Thyroid gland (tissue), 4 donors: Measurements from ENCODE around the gene CCNC. TPM values are rescaled to one million over a fixed set of nuclear protein-coding genes. Genes with fewer than 3 reads are reported as not detected.
A peak's percentile ranks its signal among the peaks of the same experiment; 100 is the strongest.

ENCODE experiments used
- DNase-seq, 2 donors: peaks; one replicate each; pipeline ENCODE4 v3.0.0-alpha.2; 2019
- H3K27ac ChIP-seq, 3 donors: fragments of 200-600 bp; sonication (generic); 1 replicate in 2 of 3; 2 replicates in 1 of 3; pipeline ENCODE4 v1.5.1; 2016 to 2019; ENCODE audit warnings: mild to moderate bottlenecking in 1 of 3, moderate library complexity in 1 of 3
- H3K27me3 ChIP-seq: fragments of 200-600 bp; sonication (generic); one replicate; pipeline ENCODE4 v1.5.1; 2019
- H3K36me3 ChIP-seq, 2 donors: fragments of 200-600 bp; sonication (generic); one replicate each; pipeline ENCODE4 v1.5.1; 2016 to 2019
- H3K4me1 ChIP-seq, 2 donors: fragments of 200-600 bp; sonication (generic); one replicate each; pipeline ENCODE4 v1.5.1; 2017 to 2019
- H3K4me3 ChIP-seq, 3 donors: fragments of 200-600 bp; sonication (generic); replicated peaks in 1 of 3; 1 replicate in 2 of 3; 2 replicates in 1 of 3; pipeline ENCODE4 v1.5.1; 2016; ENCODE audit warnings: mild to moderate bottlenecking in 1 of 3
- H3K9me3 ChIP-seq: fragments of 200-600 bp; sonication (generic); one replicate; pipeline ENCODE4 v1.5.1; 2017
- CTCF ChIP-seq, 6 experiments: fragments of 200-600 bp in 3 of 6; fragments of 450-650 bp in 3 of 6; sonication (generic) in 3 of 6; IDR thresholded peaks; one replicate each; pipeline ENCODE4 v1.5.1; 2016 to 2019; ENCODE audit warnings: antibody characterized with exemption in 6 of 6, mild to moderate bottlenecking in 2 of 6, inconsistent platforms in 1 of 6, moderate library complexity in 1 of 6
- POLR2A ChIP-seq, 2 donors: fragments of 450-650 bp; IDR thresholded peaks; one replicate each; pipeline ENCODE4 v1.6.1; 2017; ENCODE audit warnings: antibody characterized with exemption in 2 of 2, mild to moderate bottlenecking in 2 of 2, moderate library complexity in 1 of 2
- WGBS, 2 donors: methylation state at CpG; one replicate each; pipeline ENCODE4 v1.1.5; 2017; 5-methylcytosine and 5-hydroxymethylcytosine counted together
- intact Hi-C: fragments of 100-400 bp; cut with DNase I; formaldehyde crosslinking; loops from one replicate; pipeline ENCODE4 v1.15.1; 2023
- total RNA-seq, 4 donors: library from RNA; depleted of rRNA; stranded (reverse); fragments of >200 nt; gene quantifications; one replicate each; pipeline ENCODE4 v1.2.3, GENCODE V29; 2016

CCNC gene
- total RNA-seq, 4 donors from 2014 or later: 74.2 to 393 (median 92.2) TPM

- Histone ChIP-seq H3K27ac (no peak overlapping the region), H3K27me3 (no peaks in the 10 kb centered on the region), H3K9me3 (no peaks in the 10 kb centered on the region), H3K36me3 (peaks cover 0 to 7% of the 10 kb centered on the region in 2 donors), H3K4me3 (no peak overlapping the region), H3K4me1 (no peaks in the 10 kb centered on the region)
- WGBS, 2 donors: 93 to 97% methylated on average over 1 of the region's 1 CpG
- DNase-seq: no peak
- intact Hi-C loops: no loop called here
- no peak for TF ChIP-seq POLR2A (IDR thresholded peaks at IDR 0.05)
- TF ChIP-seq CTCF (IDR thresholded peaks at IDR 0.05): no peak
These were observed 37.8 kb downstream of the CCNC start for GRCh38 chr6:99530627-99531026.

- H3K4me1 ChIP-seq: peaks cover 9 to 12% of the 10 kb centered on the region in 2 donors
- TF ChIP-seq CTCF (IDR thresholded peaks at IDR 0.05) (no peak), POLR2A (IDR thresholded peaks at IDR 0.05) (no peak)
- 90 to 95% methylated on average over 4 of the region's 4 CpGs for WGBS, 2 donors
- intact Hi-C loops: no loop called here
- DNase-seq: no peak
- H3K9me3 ChIP-seq: no peaks in the 10 kb centered on the region
- H3K27ac ChIP-seq: no peak overlapping the region
- H3K4me3 ChIP-seq: no peak overlapping the region
- H3K36me3 ChIP-seq: no peaks in the 10 kb centered on the region
- no peaks in the 10 kb centered on the region for H3K27me3 ChIP-seq
These were observed 45.9 kb downstream of the CCNC start for GRCh38 chr6:99522531-99522930.

GRCh38 chr6:99521633-99522151 lies 46.8 kb downstream of the CCNC start:
- TF ChIP-seq CTCF (IDR thresholded peaks at IDR 0.05) (no peak), POLR2A (IDR thresholded peaks at IDR 0.05) (no peak)
- Histone ChIP-seq H3K27me3 (no peaks in the 10 kb centered on the region), H3K4me1 (peaks cover 9 to 12% of the 10 kb centered on the region in 2 donors), H3K9me3 (no peaks in the 10 kb centered on the region), H3K4me3 (peak overlapping the region; percentile 54 to 73 (median 58)), H3K27ac (peak overlapping the region; percentile 84 to 93 (median 92)), H3K36me3 (no peaks in the 10 kb centered on the region)
- intact Hi-C loops: no loop called here
- peak; percentile 51 to 57 for DNase-seq
- WGBS, 2 donors: 32 to 40% methylated on average over 9 of the region's 9 CpGs

GRCh38 chr6:99520855-99521632 lies 47.4 kb downstream of the CCNC start:
- no peaks in the 10 kb centered on the region for H3K36me3 ChIP-seq
- H3K4me1 ChIP-seq: peaks cover 9 to 12% of the 10 kb centered on the region in 2 donors
- H3K4me3 ChIP-seq: peak overlapping the region; percentile 54 to 73 (median 58)
- no peaks in the 10 kb centered on the region for H3K9me3 ChIP-seq
- no peaks in the 10 kb centered on the region for H3K27me3 ChIP-seq
- TF ChIP-seq CTCF (IDR thresholded peaks at IDR 0.05) (peak; percentile 81 to 96 (median 85)), POLR2A (IDR thresholded peaks at IDR 0.05) (peak; percentile 38 to 87)
- DNase-seq: peak; percentile 85 to 87
- peak overlapping the region; percentile 84 to 93 (median 92) for H3K27ac ChIP-seq
- 0% methylated on average over 46 to 47 of the region's 47 CpGs for WGBS, 2 donors
- intact Hi-C loops: no loop called here

GRCh38 chr6:99519446-99519845 lies 49.0 kb downstream of the CCNC start:
- no peak for DNase-seq
- intact Hi-C loops: no loop called here
- Histone ChIP-seq H3K36me3 (no peaks in the 10 kb centered on the region), H3K27ac (no peak overlapping the region), H3K27me3 (no peaks in the 10 kb centered on the region), H3K4me3 (no peak overlapping the region), H3K4me1 (peaks cover 10 to 12% of the 10 kb centered on the region in 2 donors), H3K9me3 (no peaks in the 10 kb centered on the region)
- no peak for TF ChIP-seq POLR2A (IDR thresholded peaks at IDR 0.05)
- TF ChIP-seq CTCF (IDR thresholded peaks at IDR 0.05): no peak
- WGBS, 2 donors: 93 to 95% methylated on average over 1 of the region's 1 CpG
